Neural progenitor cell (in vitro differentiated cells): Measurements from ENCODE around the gene INPP1.

Experiments
- EZH2 ChIP-seq: fragments of 200-600 bp; sonication (generic); IDR thresholded peaks from 2 replicates; pipeline ENCODE4 v1.6.1; 2017; ENCODE audit warnings: antibody characterized with exemption, mild to moderate bottlenecking, moderate library complexity
- TF ChIP-seq, protein P1 (sequence below): fragments of 200-600 bp; sonication (generic); IDR thresholded peaks from 2 replicates; pipeline ENCODE4 v1.5.1; 2017; ENCODE audit warnings: antibody characterized with exemption, mild to moderate bottlenecking

DNA sequence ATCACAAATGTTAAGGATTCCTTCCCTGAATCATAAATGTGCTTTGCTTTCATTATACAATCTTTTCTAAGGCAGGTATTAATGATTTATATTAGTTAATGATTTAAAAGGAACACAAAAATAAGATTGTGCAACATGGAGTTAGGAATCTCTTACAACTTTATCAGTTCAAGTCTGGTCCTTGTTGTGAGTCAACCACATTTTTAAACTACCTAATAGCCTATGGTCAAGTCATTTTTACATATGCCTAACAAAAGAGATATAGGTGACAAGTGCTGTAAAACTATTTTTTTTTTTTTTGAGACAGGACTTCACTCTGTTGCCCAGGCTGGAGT lies 8.2 kb upstream of the INPP1 start:
- TF ChIP-seq, protein P1, sequence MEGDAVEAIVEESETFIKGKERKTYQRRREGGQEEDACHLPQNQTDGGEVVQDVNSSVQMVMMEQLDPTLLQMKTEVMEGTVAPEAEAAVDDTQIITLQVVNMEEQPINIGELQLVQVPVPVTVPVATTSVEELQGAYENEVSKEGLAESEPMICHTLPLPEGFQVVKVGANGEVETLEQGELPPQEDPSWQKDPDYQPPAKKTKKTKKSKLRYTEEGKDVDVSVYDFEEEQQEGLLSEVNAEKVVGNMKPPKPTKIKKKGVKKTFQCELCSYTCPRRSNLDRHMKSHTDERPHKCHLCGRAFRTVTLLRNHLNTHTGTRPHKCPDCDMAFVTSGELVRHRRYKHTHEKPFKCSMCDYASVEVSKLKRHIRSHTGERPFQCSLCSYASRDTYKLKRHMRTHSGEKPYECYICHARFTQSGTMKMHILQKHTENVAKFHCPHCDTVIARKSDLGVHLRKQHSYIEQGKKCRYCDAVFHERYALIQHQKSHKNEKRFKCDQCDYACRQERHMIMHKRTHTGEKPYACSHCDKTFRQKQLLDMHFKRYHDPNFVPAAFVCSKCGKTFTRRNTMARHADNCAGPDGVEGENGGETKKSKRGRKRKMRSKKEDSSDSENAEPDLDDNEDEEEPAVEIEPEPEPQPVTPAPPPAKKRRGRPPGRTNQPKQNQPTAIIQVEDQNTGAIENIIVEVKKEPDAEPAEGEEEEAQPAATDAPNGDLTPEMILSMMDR, result no peak
- TF ChIP-seq EZH2, result no peak
